HG03432 (cell line): ENCODE measurements around the gene NINJ2.
"Not testable (repeated sequence)": the region's sequence is repeated elsewhere in the genome, so short reads cannot be mapped to it uniquely, and the experiment has no call there.

Source experiments
- ATAC-seq: cut with Tn5 transposase; IDR thresholded peaks from one replicate; pipeline ENCODE4 v1.9.1; 2021; ENCODE audit warnings: mild to moderate bottlenecking, moderate library complexity; ENCODE audit not compliant: unreplicated experiment

The NINJ2 gene

GRCh38 chr12:588024-588322 lies 75.3 kb downstream of the NINJ2 start:
- no peak for ATAC-seq

DNA sequence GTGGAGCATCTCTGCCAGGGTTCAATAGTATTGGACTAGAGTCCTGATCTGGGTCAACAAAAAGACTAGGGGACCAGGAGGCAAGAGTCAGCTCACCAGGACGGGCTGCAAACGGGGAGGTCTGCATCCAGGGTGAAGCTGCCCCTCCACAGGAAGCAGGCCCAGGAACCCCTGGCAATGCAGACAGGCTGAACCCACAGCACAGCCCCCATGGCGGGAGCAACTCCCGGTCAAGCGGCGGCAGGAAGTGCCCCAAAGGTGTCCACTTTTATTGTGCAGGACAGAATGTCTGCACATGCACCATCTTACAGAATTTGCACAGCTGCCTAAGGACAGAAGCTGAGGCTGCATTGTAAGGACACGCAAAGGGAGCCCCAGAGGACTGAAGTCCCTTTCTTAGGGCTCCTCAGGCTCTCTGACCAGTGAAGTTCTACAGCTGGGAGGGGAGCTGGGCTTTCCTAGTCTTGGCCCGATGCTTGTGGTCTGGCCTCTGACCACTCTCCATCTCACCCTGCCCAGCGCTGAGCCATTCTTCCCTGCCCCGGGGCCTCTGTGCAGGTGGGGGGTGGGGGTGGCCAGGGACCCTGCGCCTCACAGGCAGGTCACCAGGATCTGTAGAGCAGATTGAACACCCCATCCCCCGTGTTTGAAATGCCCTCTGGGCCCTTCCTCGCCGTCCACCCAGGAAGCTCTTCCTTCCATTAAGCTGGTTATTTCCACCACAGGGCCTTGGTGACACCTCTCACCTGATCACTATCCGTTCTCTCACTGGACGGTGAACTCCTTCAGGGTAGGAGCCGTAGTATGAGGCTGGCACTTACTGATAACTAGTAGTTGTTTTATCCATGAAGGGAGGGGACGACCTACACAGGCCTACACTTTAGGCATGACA lies 75.9 kb downstream of the NINJ2 start:
- ATAC-seq: no peak

DNA sequence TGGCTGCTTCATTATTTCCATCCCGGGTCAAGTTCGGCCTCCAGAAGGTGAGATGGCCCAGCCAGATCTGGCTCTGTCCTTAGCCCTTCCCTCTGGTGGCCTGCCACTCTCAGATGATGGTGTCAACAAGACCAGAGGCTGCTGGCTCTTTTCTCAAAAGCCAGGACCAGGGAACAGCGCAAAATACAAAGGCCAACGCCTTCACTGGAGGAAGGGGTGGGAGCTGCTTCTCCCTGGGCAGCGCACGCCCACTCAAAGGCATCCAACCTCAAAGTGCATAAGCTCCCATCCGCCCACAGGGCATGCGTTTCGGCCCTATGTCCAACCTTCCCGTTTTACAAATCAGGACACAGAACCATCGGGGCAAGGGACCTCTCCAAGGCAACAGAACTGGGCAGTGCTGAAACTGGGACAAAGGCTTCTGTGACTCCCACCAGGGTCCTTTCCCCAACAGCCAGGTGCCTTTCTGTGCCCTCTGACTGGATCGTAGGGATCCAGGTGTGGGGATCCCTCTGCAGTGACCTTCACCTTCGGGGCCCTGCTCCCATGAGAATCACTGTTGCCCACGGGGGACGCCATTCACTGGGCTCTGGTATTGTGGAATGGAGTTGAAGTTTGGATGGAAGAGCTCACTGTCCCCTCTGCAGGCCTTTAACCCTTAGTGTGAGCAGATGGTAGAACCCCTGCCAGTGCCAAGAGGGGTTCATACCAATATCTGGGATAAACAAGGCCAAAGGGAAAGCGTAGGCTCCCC lies 76.8 kb downstream of the NINJ2 start:
- no peak for ATAC-seq

GRCh38 chr12:585062-586061 lies 77.9 kb downstream of the NINJ2 start:
- ATAC-seq: no peak

GRCh38 chr12:583251-583869 lies 79.9 kb downstream of the NINJ2 start:
- ATAC-seq: no peak

- no peak for ATAC-seq
Measured at GRCh38 chr12:581746-582145, 81.5 kb downstream of the NINJ2 start.

DNA sequence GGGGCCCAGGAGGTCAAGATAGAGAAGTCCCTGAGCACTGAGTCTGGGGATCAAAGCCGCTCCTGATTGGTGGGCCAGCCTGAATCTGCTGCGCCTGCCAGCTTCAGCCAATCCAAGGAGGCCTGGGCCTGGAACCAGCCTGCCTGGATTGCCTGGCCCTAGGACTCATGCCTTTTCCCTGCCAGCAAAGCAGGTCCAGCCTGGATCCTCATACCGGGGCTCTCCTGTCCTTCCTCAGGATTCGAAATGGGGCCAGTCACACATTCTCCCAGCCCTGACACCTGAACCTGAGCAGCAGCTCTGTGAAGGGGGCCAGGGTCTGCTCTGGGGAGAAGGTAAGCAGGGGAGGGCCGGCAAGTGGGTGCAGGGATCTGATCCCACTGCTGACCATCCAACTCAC lies 81.9 kb downstream of the NINJ2 start:
- ATAC-seq: no peak

DNA sequence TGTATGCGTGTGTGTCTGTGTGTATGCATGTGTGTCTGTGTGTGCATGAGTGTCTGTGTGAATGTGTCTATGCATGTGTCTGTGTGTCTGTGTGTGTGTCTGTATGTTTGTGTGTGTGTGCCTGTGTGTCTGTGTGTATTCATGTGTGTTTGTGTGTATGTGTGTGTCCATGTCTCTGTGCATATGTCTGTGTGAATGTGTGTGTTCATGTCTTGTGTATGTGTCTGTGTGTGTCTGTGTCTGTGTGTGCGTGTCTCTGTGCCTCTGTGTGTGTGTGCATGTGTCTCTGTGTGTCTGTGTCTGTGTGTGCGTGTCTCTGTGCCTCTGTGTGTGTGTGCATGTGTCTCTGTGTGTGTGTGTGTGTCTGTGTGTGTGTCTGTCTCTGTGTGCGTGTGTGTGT lies 82.4 kb downstream of the NINJ2 start:
- ATAC-seq: no peak

DNA sequence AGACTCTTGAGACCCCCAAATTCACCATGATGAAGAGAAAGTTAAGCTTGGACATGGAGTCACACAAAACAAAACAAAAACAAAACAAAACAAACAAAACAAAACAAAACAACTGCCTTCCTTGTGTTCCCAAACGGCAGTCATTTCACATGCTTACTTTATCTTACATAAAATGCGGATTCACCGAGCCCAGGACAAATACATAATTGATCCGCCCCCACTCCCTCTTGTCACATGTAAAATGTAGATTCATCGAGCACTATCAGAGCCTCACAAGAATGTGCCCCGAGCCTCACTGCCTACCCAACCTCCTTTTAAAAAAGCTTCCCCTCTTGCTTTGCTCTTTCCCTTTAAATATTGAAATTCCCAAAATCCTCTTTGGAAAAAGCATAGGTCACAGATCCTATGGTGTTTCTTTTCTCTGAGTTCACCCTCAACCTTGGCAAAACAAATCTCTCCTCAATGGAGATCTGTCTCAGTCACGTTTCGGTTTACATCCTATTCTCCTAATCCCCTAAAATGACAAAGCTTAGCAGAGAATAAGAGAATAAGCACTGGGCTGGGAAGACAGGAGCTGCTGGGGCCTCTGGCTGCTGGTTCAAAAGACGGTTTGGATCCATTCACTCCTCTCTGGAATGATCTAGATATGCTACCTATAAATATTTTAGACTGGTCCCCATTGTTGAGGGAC lies 83.7 kb downstream of the NINJ2 start:
- ATAC-seq: no peak

DNA sequence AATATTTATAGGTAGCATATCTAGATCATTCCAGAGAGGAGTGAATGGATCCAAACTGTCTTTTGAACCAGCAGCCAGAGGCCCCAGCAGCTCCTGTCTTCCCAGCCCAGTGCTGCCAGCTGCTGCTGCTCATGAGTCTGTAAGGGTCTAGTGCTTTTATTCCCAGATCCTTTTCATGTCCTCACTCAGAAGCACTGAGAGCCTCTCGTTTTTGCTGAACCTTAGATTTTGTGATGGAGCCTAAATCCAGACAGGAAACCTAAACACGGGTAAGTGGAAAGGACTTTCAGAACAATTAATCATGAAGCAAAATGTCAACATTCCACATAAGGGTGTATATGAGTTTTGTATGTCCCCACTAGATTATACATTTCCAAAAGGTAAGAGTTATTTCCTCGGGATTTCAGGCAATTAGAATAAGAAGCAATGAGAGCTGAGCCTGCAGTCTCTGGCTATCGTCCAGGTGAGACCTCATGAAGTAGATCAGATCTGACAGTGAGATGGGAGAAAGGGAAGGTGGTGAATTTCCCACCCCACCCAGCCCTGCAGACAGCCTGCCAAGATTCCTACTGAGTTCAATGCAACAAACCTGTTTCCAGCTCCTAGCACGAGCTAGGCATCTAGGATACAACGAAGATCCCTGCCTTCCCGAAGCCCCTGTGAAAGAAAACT lies 84.4 kb downstream of the NINJ2 start:
- no peak for ATAC-seq

DNA sequence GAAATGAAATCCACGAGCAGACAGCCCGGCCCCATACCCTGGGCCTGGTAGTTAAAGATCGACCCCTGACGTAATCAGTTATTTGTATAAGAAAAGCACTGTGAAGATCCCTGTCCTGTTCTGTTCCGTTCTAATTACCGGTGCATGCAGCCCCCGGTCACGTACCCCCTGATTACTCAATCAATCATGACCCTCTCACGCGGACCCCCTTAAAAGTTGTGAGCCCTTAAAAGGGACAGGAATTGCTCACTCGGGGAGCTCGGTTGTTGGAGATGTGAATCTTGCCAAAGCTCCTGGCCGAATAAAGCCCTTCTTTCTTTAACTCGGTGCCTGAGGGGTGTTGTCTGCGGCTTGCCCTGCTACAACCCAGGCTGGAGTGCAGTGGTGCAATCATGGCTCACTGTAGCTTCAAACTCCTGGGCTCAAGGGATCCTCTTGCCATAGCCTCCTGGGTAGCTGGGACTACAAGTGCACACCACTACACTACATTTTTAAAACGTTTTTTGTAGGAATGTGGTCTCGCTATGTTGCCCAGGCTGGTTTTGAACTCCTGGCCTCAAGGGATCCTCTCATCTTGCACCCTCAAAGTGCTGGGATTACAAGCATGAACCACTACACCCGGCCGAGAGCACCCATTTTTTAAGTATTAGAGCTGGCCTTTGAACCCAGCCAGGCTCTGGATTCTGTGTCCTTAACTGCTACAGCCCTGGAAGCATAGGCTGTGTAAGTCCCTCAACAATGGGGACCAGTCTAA lies 85.1 kb downstream of the NINJ2 start:
- not testable (repeated sequence) for ATAC-seq

- no peak for ATAC-seq
Measured at GRCh38 chr12:576615-577110, 86.6 kb downstream of the NINJ2 start.

DNA sequence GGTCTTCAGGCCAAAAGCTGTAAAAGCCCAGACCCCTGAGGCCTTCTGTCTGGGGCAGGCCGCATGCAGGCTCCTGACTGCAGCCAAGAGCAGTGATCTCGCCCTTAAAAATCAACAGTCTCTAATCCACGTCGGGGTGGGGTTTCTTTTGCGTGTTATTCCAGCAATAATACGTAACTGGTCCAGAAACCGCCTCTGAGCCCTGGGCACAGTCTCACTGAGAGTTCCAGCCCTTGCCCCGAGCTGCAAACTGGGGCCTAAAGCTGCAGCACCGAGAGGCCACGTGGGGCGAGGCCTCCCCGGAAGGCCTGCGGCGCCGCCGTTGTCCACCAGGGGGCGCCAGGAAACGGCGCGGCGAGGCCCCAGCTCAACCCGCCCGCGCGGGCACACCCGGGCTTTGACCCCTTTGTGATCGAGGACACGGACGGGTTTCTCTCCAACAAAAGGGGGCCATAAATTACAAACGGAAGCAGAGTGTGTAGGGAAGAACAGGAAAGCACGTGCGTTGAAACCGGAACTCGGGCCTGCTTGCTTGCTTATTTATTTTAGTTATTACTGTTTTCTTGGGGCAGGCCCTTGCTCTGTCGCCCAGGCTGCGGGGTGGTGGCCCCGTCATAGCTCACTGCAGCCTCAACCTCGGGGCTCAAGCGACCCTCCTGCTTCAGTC lies 87.2 kb downstream of the NINJ2 start:
- peak; percentile 82 for ATAC-seq

DNA sequence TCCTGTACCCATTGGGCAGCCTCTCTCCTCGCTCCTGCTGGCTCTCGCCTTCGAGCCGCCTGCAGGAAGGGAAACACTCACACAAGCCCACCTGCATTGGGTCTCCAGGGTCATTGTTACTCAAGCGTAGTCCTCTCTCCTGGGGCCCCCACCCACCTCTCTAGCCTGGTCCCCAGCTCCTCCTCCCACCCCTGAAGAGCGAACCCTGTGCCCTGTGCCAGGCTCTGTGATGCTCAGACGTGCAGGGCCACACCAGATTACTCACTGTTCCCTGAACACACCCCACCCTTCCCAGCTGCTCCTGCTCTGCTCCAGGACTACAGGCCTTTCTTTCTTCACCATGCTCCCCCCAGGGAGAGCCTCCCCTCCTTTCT lies 88.1 kb downstream of the NINJ2 start:
- ATAC-seq: no peak

DNA sequence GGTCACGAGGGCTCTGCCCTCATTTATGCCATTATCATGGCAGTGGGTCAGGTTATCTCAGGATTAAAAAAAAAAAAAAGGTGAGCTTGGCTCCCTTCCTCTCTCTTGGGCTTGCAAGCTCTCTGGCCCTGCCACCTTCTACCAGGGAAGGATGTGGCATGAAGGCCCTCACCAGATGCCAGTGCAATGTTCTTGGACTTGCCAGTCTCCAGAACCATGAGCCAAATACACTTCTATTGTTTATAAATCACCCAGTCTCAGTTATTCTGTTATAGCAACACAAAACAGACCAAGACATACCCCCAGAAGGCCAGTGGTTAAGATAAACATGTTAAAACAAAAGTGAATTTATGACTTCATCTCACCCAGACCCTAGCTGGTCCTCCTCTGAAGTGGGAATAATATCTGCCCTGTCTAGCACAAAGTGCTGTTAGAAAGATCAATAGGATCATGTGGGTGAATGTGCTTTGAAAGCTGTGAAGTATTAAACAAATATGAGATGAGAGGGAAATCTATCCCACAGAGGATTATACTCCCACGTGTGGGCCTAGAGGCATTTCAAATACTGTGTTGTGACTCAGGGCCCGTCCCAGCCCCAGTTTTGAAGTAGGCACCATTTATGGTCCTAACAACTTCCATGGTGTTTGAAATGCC lies 88.6 kb downstream of the NINJ2 start:
- no peak for ATAC-seq

GRCh38 chr12:573232-573631 lies 90.0 kb downstream of the NINJ2 start:
- no peak for ATAC-seq

DNA sequence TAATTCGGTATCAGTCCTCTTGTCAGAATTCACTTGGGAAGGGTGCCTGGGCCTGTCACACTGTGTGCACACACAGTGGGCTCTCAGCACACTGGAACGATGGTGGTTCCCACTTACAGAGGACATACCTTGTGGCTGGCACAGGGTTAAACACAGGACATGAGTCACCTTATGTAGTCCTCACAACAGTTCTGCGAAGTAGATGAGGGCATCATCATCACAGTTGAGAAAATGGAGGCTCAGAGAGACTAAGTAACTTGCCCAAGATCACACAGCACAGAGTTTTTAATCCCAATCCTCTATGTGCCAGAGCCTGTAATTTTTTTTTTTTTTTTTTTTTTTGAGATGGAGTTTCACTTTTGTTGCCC lies 90.7 kb downstream of the NINJ2 start:
- no peak for ATAC-seq
